Loucy (cell line): ENCODE measurements around the gene IFT122.

Experiments used
- EZH2phosphoT487 ChIP-seq: fragments of 200-600 bp; IDR thresholded peaks from 2 replicates; pipeline ENCODE4 v1.6.1; 2018; ENCODE audit warnings: antibody characterized with exemption, mild to moderate bottlenecking, moderate library complexity, borderline replicate concordance
- TF ChIP-seq, protein P1 (sequence below): fragments of 200-600 bp; sonication (generic); conservative IDR thresholded peaks from 2 replicates; pipeline ENCODE4 v1.5.1; 2014; ENCODE audit warnings: mild to moderate bottlenecking, antibody characterized with exemption, low read length

DNA sequence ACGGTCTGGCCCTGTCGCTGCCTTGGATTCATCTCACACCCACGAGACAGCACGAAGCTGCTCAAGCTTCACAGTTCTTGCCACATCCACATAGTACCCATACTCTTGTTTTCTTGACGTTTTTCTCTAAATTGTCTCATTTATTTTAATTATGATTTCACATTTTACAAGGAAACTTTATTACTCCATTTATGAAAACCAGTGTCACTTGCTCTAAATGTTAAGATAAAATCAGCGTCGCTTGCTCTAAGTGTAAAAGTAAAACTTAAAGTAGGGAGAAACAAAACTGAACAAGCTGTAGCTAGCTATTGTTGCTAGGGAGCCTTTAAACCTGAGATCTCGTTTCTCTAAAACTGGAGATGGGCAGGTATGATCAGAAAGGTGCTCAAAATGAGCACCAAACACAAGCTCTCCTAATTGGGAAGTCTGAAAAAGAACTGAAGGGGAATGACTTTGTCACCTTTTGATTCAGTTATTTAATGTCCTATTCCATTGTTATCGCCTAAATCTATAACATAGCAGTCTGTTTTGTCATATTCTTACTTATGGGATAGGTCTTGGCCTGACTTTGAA lies 680 bp downstream of the IFT122 start:
- TF ChIP-seq, protein P1, sequence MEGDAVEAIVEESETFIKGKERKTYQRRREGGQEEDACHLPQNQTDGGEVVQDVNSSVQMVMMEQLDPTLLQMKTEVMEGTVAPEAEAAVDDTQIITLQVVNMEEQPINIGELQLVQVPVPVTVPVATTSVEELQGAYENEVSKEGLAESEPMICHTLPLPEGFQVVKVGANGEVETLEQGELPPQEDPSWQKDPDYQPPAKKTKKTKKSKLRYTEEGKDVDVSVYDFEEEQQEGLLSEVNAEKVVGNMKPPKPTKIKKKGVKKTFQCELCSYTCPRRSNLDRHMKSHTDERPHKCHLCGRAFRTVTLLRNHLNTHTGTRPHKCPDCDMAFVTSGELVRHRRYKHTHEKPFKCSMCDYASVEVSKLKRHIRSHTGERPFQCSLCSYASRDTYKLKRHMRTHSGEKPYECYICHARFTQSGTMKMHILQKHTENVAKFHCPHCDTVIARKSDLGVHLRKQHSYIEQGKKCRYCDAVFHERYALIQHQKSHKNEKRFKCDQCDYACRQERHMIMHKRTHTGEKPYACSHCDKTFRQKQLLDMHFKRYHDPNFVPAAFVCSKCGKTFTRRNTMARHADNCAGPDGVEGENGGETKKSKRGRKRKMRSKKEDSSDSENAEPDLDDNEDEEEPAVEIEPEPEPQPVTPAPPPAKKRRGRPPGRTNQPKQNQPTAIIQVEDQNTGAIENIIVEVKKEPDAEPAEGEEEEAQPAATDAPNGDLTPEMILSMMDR, result no peak
- TF ChIP-seq EZH2phosphoT487, result no peak
